ENCODE measurements around the gene TMOD1. TPM values are rescaled to one million over a fixed set of nuclear protein-coding genes. Genes with fewer than 3 reads are reported as not detected.

Gene TMOD1
- total and polyA plus RNA-seq, 2 of the 8 experiments (the other 6 are each of a cell fraction or from before 2014, with no cell fraction given): 0.17 to 0.88 TPM

GRCh38 chr9:97593960-97594359, 92.5 kb downstream of the TMOD1 start:
- no peak for TF ChIP-seq POLR2A (IDR thresholded peaks at IDR 0.05; ENCODE audit: control extremely low read depth in 1 of 2, low read depth in 2 of 2, low read length in 2 of 2)
- Histone ChIP-seq H2BK12ac (ENCODE audit: low read depth, low read length) (no peak overlapping the region), H3K56ac (replicated peaks; ENCODE audit: insufficient read length, low read depth, low read length) (no peak overlapping the region), H2BK15ac (ENCODE audit: low read length) (no peak overlapping the region), H3K27ac (ENCODE audit: low read depth, low read length) (no peak overlapping the region), H3K23me2 (ENCODE audit: low read depth, low read length) (no peaks in the 10 kb centered on the region), H3K4ac (replicated peaks; ENCODE audit: insufficient read length, low read depth, low read length) (no peak overlapping the region), H2BK120ac (replicated peaks; ENCODE audit: low read depth, low read length) (no peak overlapping the region), H3K36me3 (ENCODE audit: control insufficient read depth in 2 of 4, insufficient read depth in 4 of 4, low read length in 3 of 4) (no peaks in the 10 kb centered on the region), H4K5ac (ENCODE audit: insufficient read length, low read depth, low read length) (no peak overlapping the region), H4K91ac (replicated peaks; ENCODE audit: insufficient read length, low read length) (no peak overlapping the region), H3K27me3 (replicated peaks in 1 of 4; ENCODE audit: control insufficient read depth in 3 of 4, extremely low read depth in 1 of 4, insufficient read depth in 3 of 4, low read length in 3 of 4) (no peaks in the 10 kb centered on the region), H3K4me2 (ENCODE audit: insufficient read depth in 1 of 2, low read depth in 2 of 2, low read length in 2 of 2) (no peak overlapping the region), H3K14ac (ENCODE audit: insufficient read length) (no peak overlapping the region), H4K8ac (ENCODE audit: extremely low read depth, insufficient read depth, low read length) (no peak overlapping the region), H2AFZ (ENCODE audit: low read length) (no peak overlapping the region), H3K4me3 (ENCODE audit: extremely low read depth in 1 of 4, insufficient read depth in 2 of 4, low read depth in 3 of 4, low read length in 4 of 4) (no peak overlapping the region), H2BK20ac (ENCODE audit: low read length) (no peak overlapping the region), H2AK5ac (ENCODE audit: low read depth, low read length) (no peak overlapping the region), H3K18ac (ENCODE audit: extremely low read depth, low read length) (no peak overlapping the region), H3K79me2 (ENCODE audit: control insufficient read depth in 1 of 2, insufficient read depth in 2 of 2, low read length in 2 of 2) (no peaks in the 10 kb centered on the region), H3K23ac (ENCODE audit: insufficient read length) (no peak overlapping the region), H3K79me1 (ENCODE audit: low read depth, low read length) (no peaks in the 10 kb centered on the region), H2BK5ac (ENCODE audit: low read depth, low read length) (no peak overlapping the region), H3K9ac (replicated peaks in 1 of 4; ENCODE audit: extremely low read depth in 1 of 4, low read depth in 3 of 4, low read length in 3 of 4) (no peak overlapping the region), H4K20me1 (replicated peaks in 1 of 2; ENCODE audit: control insufficient read depth in 1 of 2, insufficient read depth in 2 of 2, low read length in 2 of 2) (no peaks in the 10 kb centered on the region), H3K4me1 (replicated peaks in 1 of 4; ENCODE audit: control insufficient read depth in 3 of 4, insufficient read depth in 4 of 4, low read length in 3 of 4) (peaks cover 0 to 5% (median 0%) of the 10 kb centered on the region in 4 experiments; a peak in 4 of 7 replicates), H3K9me3 (ENCODE audit: insufficient read depth in 2 of 2, low read depth in 1 of 2, low read length in 1 of 2) (no peaks in the 10 kb centered on the region)
- 97% methylated on average over 4 of the region's 4 CpGs; no CpG with 5 or more reads in 1 of the 2 experiments for WGBS, 2 experiments (ENCODE audit: extremely low coverage in 1 of 2, insufficient coverage in 1 of 2, insufficient read length in 1 of 2, insufficient replicate concordance in 2 of 2, low coverage in 1 of 2, low lambda C conversion rate in 2 of 2, missing lambda C conversion rate in 1 of 2)
- no peak for DNase-seq (ENCODE audit: low read depth in 1 of 2, low spot score in 2 of 2)
- no peak for FAIRE-seq
- POLR2A ChIA-PET (ENCODE audit: partially characterized antibody): interaction anchor here (1.0 to 1.2 kb wide), 2 partner anchors 39 to 92 kb away, joined by 4 to 6 read pairs; partner anchors contain the start of genes NCBP1, TMOD1 and TSTD2
- CTCF ChIA-PET (ENCODE audit: partially characterized antibody): interaction anchor here (0.5 to 22.2 kb wide), 9 partner anchors 13 to 825 kb away, joined by 3 to 574 read pairs (median 6); no protein-coding TSS in a partner anchor

All from H1 (cell line).